Measurements from ENCODE around the gene ZNF592. TPM values are rescaled to one million over a fixed set of nuclear protein-coding genes. Genes with fewer than 3 reads are reported as not detected.

Gene ZNF592
- total and polyA plus RNA-seq, 9 of the 15 experiments (the other 6 are each of a cell fraction or from before 2014, with no cell fraction given): 0.88 to 23.8 (median 7.4) TPM

DNA sequence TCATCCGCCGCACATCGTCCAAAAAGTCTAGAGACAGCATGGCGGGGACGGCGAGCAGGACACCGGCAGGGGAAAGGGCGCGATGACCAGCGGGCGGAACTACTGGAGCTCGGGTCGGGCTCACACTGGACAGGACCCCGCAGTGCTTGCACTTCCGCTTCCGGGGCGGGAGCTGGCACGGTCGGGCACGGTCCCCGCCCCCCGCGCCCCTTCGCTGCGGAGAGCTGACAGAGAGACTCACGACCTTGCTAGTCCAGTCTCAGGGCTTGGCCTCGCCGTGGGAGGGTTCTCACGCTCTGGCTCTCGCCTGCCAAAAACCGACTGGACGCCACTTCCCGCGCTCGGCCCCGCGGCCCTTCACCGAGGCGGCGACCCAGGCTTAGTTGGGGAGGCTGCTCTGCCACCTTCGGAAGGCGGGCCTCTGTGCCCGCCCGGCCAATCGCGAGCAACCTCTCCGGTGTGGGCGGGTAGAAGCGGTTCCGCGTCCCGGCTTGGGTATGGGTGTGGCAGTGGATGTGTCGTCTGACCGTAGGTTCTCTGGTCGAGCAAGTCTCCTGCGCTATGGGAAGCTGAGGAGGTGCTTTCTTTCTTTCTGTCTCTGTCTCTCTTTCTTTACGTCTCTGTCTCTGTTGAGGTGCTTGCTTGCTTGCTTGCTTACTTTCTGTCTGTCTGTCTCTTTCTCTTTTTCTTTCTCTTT, 32.2 kb upstream of the ZNF592 start, which contains the start of gene SEC11A (continued):
- TF ChIP-seq, protein P1, sequence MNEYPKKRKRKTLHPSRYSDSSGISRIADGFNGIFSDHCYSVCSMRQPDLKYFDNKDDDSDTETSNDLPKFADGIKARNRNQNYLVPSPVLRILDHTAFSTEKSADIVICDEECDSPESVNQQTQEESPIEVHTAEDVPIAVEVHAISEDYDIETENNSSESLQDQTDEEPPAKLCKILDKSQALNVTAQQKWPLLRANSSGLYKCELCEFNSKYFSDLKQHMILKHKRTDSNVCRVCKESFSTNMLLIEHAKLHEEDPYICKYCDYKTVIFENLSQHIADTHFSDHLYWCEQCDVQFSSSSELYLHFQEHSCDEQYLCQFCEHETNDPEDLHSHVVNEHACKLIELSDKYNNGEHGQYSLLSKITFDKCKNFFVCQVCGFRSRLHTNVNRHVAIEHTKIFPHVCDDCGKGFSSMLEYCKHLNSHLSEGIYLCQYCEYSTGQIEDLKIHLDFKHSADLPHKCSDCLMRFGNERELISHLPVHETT (CRISPR knock-in tag; conservative IDR thresholded peaks at IDR 0.05 in 1 of 2, IDR thresholded peaks at IDR 0.05 in 1 of 2): peak in 1 of 2 experiments; percentile 92; a peak in 2 of 4 replicates
- TF ChIP-seq, protein P2, sequence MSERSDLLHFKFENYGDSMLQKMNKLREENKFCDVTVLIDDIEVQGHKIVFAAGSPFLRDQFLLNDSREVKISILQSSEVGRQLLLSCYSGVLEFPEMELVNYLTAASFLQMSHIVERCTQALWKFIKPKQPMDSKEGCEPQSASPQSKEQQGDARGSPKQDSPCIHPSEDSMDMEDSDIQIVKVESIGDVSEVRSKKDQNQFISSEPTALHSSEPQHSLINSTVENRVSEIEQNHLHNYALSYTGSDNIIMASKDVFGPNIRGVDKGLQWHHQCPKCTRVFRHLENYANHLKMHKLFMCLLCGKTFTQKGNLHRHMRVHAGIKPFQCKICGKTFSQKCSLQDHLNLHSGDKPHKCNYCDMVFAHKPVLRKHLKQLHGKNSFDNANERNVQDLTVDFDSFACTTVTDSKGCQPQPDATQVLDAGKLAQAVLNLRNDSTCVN (CRISPR knock-in tag; IDR thresholded peaks at IDR 0.05): no peak
- TF ChIP-seq DPF2 (IDR thresholded peaks at IDR 0.05) (peak; percentile 63; the same call in 1 of the 2 replicates), LEF1 (IDR thresholded peaks at IDR 0.05) (no peak), MTA1 (IDR thresholded peaks at IDR 0.05; ENCODE audit: borderline replicate concordance) (peak; percentile 42; the same call in 1 of the 2 replicates), SMARCA4 (IDR thresholded peaks at IDR 0.05) (peak; percentile 63; the same call in 1 of the 2 replicates), SUPT5H (IDR thresholded peaks at IDR 0.05) (peak; percentile 88), CHD2 (IDR thresholded peaks at IDR 0.05; ENCODE audit: low read depth, low read length) (peak; percentile 30), SLC30A9 (CRISPR knock-in tag; IDR thresholded peaks at IDR 0.05) (no peak), KLF13 (tag; IDR thresholded peaks at IDR 0.05; ENCODE audit: borderline replicate concordance, low read depth) (peak; percentile 89; the same call in 1 of the 2 replicates), XRCC5 (IDR thresholded peaks at IDR 0.05; ENCODE audit: low read depth, low read length) (0 out of 2 replicates have a peak, but pooled peaks have one; percentile 44), ZNF324 (CRISPR knock-in tag; IDR thresholded peaks at IDR 0.05) (no peak), ZNF76 (CRISPR knock-in tag; IDR thresholded peaks at IDR 0.05; ENCODE audit: borderline replicate concordance) (peak; percentile 30; the same call in 1 of the 2 replicates), CEBPG (CRISPR knock-in tag; IDR thresholded peaks at IDR 0.05) (no peak), CEBPG (tag; conservative IDR thresholded peaks at IDR 0.05 in 1 of 2, IDR thresholded peaks at IDR 0.05 in 1 of 2) (no peak), ZC3H4 (CRISPR knock-in tag; IDR thresholded peaks at IDR 0.05; ENCODE audit: borderline replicate concordance) (no peak), FOS (IDR thresholded peaks at IDR 0.05; ENCODE audit: extremely low read depth, insufficient read length) (no peak), PTBP1 (IDR thresholded peaks at IDR 0.05; ENCODE audit: low read depth, low read length) (no peak), MAFG (tag; conservative IDR thresholded peaks at IDR 0.05) (no peak), POLR2A (conservative IDR thresholded peaks at IDR 0.05) (peak; percentile 90), ZNF717 (CRISPR knock-in tag; IDR thresholded peaks at IDR 0.05) (no peak)
- TF ChIP-seq, protein P3, sequence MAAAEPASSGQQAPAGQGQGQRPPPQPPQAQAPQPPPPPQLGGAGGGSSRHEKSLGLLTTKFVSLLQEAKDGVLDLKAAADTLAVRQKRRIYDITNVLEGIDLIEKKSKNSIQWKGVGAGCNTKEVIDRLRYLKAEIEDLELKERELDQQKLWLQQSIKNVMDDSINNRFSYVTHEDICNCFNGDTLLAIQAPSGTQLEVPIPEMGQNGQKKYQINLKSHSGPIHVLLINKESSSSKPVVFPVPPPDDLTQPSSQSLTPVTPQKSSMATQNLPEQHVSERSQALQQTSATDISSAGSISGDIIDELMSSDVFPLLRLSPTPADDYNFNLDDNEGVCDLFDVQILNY (CRISPR knock-in tag; IDR thresholded peaks at IDR 0.05): no peak
- TF ChIP-seq, protein P4, sequence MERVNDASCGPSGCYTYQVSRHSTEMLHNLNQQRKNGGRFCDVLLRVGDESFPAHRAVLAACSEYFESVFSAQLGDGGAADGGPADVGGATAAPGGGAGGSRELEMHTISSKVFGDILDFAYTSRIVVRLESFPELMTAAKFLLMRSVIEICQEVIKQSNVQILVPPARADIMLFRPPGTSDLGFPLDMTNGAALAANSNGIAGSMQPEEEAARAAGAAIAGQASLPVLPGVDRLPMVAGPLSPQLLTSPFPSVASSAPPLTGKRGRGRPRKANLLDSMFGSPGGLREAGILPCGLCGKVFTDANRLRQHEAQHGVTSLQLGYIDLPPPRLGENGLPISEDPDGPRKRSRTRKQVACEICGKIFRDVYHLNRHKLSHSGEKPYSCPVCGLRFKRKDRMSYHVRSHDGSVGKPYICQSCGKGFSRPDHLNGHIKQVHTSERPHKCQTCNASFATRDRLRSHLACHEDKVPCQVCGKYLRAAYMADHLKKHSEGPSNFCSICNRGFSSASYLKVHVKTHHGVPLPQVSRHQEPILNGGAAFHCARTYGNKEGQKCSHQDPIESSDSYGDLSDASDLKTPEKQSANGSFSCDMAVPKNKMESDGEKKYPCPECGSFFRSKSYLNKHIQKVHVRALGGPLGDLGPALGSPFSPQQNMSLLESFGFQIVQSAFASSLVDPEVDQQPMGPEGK (CRISPR knock-in tag; IDR thresholded peaks at IDR 0.05; ENCODE audit: borderline replicate concordance): no peak

All from K562 (cell line).